WTC11 (cell line): ENCODE data around the gene RNF38. TPM values are rescaled to one million over a fixed set of nuclear protein-coding genes. Genes with fewer than 3 reads are reported as not detected.

ENCODE experiments used
- ATAC-seq: fragments of 200-7000 bp; cut with Tn5 transposase; 2 replicates; pipeline ENCODE4 v1.10.0; 2021; ENCODE audit warnings: mild to moderate bottlenecking, moderate library complexity
- CTCF ChIA-PET: fragments of 300-600 bp; sonication (Branson Sonifier 250); formaldehyde crosslinking; loops from one replicate; lab custom pipeline; 2021; ENCODE audit warnings: antibody characterized with exemption; lab: Charles Lee
- POLR2A ChIA-PET: fragments of 350-600 bp; sonication (Branson Sonifier 250); formaldehyde crosslinking; loops from one replicate; lab custom pipeline; 2021; ENCODE audit warnings: antibody characterized with exemption; lab: Charles Lee
- DNase-seq: peaks from one replicate; pipeline ENCODE4 v3.0.0; 2021; ENCODE audit warnings: low spot score
- H3K27ac Mint-ChIP-seq: 2 replicates; pipeline ENCODE4 v1.8.0; 2021; ENCODE audit warnings: mixed read lengths
- H3K27me3 Mint-ChIP-seq: 2 replicates; pipeline ENCODE4 v1.8.0; 2021; ENCODE audit warnings: low read depth, mild to moderate bottlenecking, moderate library complexity, mixed read lengths
- H3K36me3 Mint-ChIP-seq: 2 replicates; pipeline ENCODE4 v1.8.0; 2021; ENCODE audit warnings: mixed read lengths
- H3K4me1 Mint-ChIP-seq: 2 replicates; pipeline ENCODE4 v1.8.0; 2022; ENCODE audit warnings: mixed read lengths
- H3K4me3 Mint-ChIP-seq: 2 replicates; pipeline ENCODE4 v1.8.0; 2021; ENCODE audit warnings: mild to moderate bottlenecking, moderate library complexity, mixed read lengths
- H3K9me3 Mint-ChIP-seq: 2 replicates; pipeline ENCODE4 v1.8.0; 2021; ENCODE audit warnings: mixed read lengths
- E2F4 ChIP-seq: sonication (generic); formaldehyde crosslinking; IDR thresholded peaks from 2 replicates; pipeline ENCODE4 v1.8.1; 2022; ENCODE audit warnings: low read depth, mild to moderate bottlenecking, moderate library complexity, missing genetic modification reagents, borderline replicate concordance
- E2F5 ChIP-seq: sonication (generic); formaldehyde crosslinking; IDR thresholded peaks from 2 replicates; pipeline ENCODE4 v1.8.1; 2022; ENCODE audit warnings: mild to moderate bottlenecking, moderate library complexity, missing genetic modification reagents
- EMX1 ChIP-seq: fragments of 250-450 bp; sonication (Bioruptor Pico); IDR thresholded peaks from 2 replicates; pipeline ENCODE4 v1.8.0; 2021; ENCODE audit warnings: mild to moderate bottlenecking
- FOXJ3 ChIP-seq: sonication (generic); formaldehyde crosslinking; IDR thresholded peaks from 2 replicates; pipeline ENCODE4 v1.9.0; 2021; ENCODE audit warnings: missing genetic modification reagents, mild to moderate bottlenecking, borderline replicate concordance
- FOXK1 ChIP-seq: sonication (generic); formaldehyde crosslinking; IDR thresholded peaks from 2 replicates; pipeline ENCODE4 v1.8.0; 2022; ENCODE audit warnings: mild to moderate bottlenecking, moderate library complexity, missing genetic modification reagents
- FOXP1 ChIP-seq: sonication (generic); formaldehyde crosslinking; IDR thresholded peaks from 2 replicates; pipeline ENCODE4 v1.8.0; 2022; ENCODE audit warnings: missing genetic modification reagents, mild to moderate bottlenecking, moderate library complexity, borderline replicate concordance
- GABPB1 ChIP-seq: sonication (generic); formaldehyde crosslinking; IDR thresholded peaks from 2 replicates; pipeline ENCODE4 v1.8.1; 2023; ENCODE audit warnings: mild to moderate bottlenecking, missing genetic modification reagents
- MXD4 ChIP-seq: fragments of 250-450 bp; sonication (Bioruptor Pico); IDR thresholded peaks from 2 replicates; pipeline ENCODE4 v1.8.0; 2021; ENCODE audit warnings: mild to moderate bottlenecking, moderate library complexity, borderline replicate concordance
- MYBL2 ChIP-seq: sonication (generic); formaldehyde crosslinking; IDR thresholded peaks from 2 replicates; pipeline ENCODE4 v1.8.1; 2023; ENCODE audit warnings: mild to moderate bottlenecking, moderate library complexity, missing genetic modification reagents
- OVOL2 ChIP-seq: fragments of 250-450 bp; sonication (Bioruptor Pico); IDR thresholded peaks from 2 replicates; pipeline ENCODE4 v1.9.0; 2021; ENCODE audit warnings: mild to moderate bottlenecking, borderline replicate concordance
- PRDM15 ChIP-seq: sonication (generic); formaldehyde crosslinking; IDR thresholded peaks from 2 replicates; pipeline ENCODE4 v1.8.0; 2022; ENCODE audit warnings: missing genetic modification reagents
- PRRX2 ChIP-seq: fragments of 250-450 bp; sonication (Bioruptor Pico); IDR thresholded peaks from 2 replicates; pipeline ENCODE4 v1.8.0; 2021; ENCODE audit warnings: mild to moderate bottlenecking
- SOX15 ChIP-seq: fragments of 250-450 bp; sonication (Bioruptor Pico); IDR thresholded peaks from 2 replicates; pipeline ENCODE4 v1.9.0; 2021; ENCODE audit warnings: mild to moderate bottlenecking
- TP53 ChIP-seq: sonication (generic); formaldehyde crosslinking; IDR thresholded peaks from 2 replicates; pipeline ENCODE4 v1.8.1; 2023; ENCODE audit warnings: mild to moderate bottlenecking, missing genetic modification reagents
- ZNF219 ChIP-seq: sonication (generic); formaldehyde crosslinking; IDR thresholded peaks from 2 replicates; pipeline ENCODE4 v1.8.0; 2023; ENCODE audit warnings: missing genetic modification reagents, mild to moderate bottlenecking, borderline replicate concordance
- ZNF263 ChIP-seq: sonication (generic); formaldehyde crosslinking; IDR thresholded peaks from 2 replicates; pipeline ENCODE4 v1.8.1; 2022; ENCODE audit warnings: low read depth, mild to moderate bottlenecking, moderate library complexity, missing genetic modification reagents
- ZNF317 ChIP-seq: sonication (generic); formaldehyde crosslinking; IDR thresholded peaks from 2 replicates; pipeline ENCODE4 v1.8.1; 2023; ENCODE audit warnings: low read depth, mild to moderate bottlenecking, moderate library complexity, missing genetic modification reagents, borderline replicate concordance
- ZSCAN18 ChIP-seq: fragments of 250-450 bp; sonication (Bioruptor Pico); IDR thresholded peaks from 2 replicates; pipeline ENCODE4 v2.1.2; 2022; ENCODE audit warnings: mild to moderate bottlenecking, moderate library complexity
- total RNA-seq: library from RNA; stranded (reverse); gene quantifications from 3 replicates; pipeline ENCODE4 v1.2.3, GENCODE V29; 2021

Gene RNF38
- total RNA-seq, 1 experiment from 2014 or later, result 56.4 TPM

GRCh38 chr9:36401164-36401740 is 1.2 kb upstream of the RNF38 start:
- Mint-ChIP-seq H3K36me3 (peaks cover 3% of the 10 kb centered on the region; the same call in 1 of the 2 replicates), H3K9me3 (0 out of 2 replicates have a peak, but pooled peaks cover 3% of the 10 kb centered on the region), H3K27me3 (no peaks in the 10 kb centered on the region), H3K4me3 (peak overlapping the region; percentile 94), H3K27ac (peak overlapping the region; percentile 97), H3K4me1 (peaks cover 26% of the 10 kb centered on the region)
- DNase-seq (no peak), ATAC-seq (peak; percentile 69)
- ChIA-PET CTCF (interaction anchor here (0.7 to 1.6 kb wide), 3 partner anchors 9 to 327 kb away, joined by 3 to 4 read pairs (median 3); no protein-coding TSS in a partner anchor), POLR2A (no interaction called here)
- no peak for TF ChIP-seq SOX15 (CRISPR knock-in tag)
- no peak for TF ChIP-seq FOXJ3 (CRISPR knock-in tag)
- TF ChIP-seq TP53 (CRISPR knock-in tag), result no peak
- no peak for TF ChIP-seq PRDM15 (CRISPR knock-in tag)
- no peak for TF ChIP-seq OVOL2 (CRISPR knock-in tag)
- no peak for TF ChIP-seq FOXP1 (CRISPR knock-in tag)
- no peak for TF ChIP-seq ZNF219 (CRISPR knock-in tag)
- TF ChIP-seq E2F4 (CRISPR knock-in tag), result no peak
- TF ChIP-seq ZSCAN18 (CRISPR knock-in tag), result no peak

GRCh38 chr9:36400332-36401163 is 479 bp upstream of the RNF38 start:
- H3K9me3 Mint-ChIP-seq, result 0 out of 2 replicates have a peak, but pooled peaks cover 3% of the 10 kb centered on the region
- H3K4me1 Mint-ChIP-seq, result peaks cover 26% of the 10 kb centered on the region
- ATAC-seq, result peak; percentile 76
- peaks cover 3% of the 10 kb centered on the region; the same call in 1 of the 2 replicates for H3K36me3 Mint-ChIP-seq
- DNase-seq, result peak; percentile 82
- ChIA-PET CTCF (interaction anchor here (0.7 to 1.6 kb wide), 3 partner anchors 8 to 328 kb away, joined by 3 to 4 read pairs (median 3); no protein-coding TSS in a partner anchor), POLR2A (interaction anchor here (0.5 to 0.8 kb wide), 5 partner anchors 29 to 1437 kb away, joined by 3 to 4 read pairs (median 3); no protein-coding TSS in a partner anchor)
- H3K4me3 Mint-ChIP-seq, result peak overlapping the region; percentile 94
- peak overlapping the region; percentile 99 for H3K27ac Mint-ChIP-seq
- no peaks in the 10 kb centered on the region for H3K27me3 Mint-ChIP-seq
- TF ChIP-seq E2F4 (CRISPR knock-in tag) (no peak), E2F5 (CRISPR knock-in tag) (peak; percentile 72), FOXK1 (peak; percentile 81), ZNF317 (CRISPR knock-in tag) (no peak), ZSCAN18 (CRISPR knock-in tag) (no peak), ZNF263 (CRISPR knock-in tag) (0 out of 2 replicates have a peak, but pooled peaks have one; percentile 32), MXD4 (CRISPR knock-in tag) (no peak), EMX1 (peak; percentile 43; the same call in 1 of the 2 replicates), GABPB1 (peak; percentile 60), PRRX2 (CRISPR knock-in tag) (0 out of 2 replicates have a peak, but pooled peaks have one; percentile 36), MYBL2 (CRISPR knock-in tag) (peak; percentile 20; the same call in 1 of the 2 replicates)
